ENCODE data around the gene SPOCK1. TPM values are rescaled to one million over a fixed set of nuclear protein-coding genes. Genes with fewer than 3 reads are reported as not detected.
"Not testable (repeated sequence)": the region's sequence is repeated elsewhere in the genome, so short reads cannot be mapped to it uniquely, and the experiment has no call there.

The SPOCK1 gene
- not detected in 2 replicates for total RNA-seq (2014; rRNA removed; shearing (Covaris generic))

DNA sequence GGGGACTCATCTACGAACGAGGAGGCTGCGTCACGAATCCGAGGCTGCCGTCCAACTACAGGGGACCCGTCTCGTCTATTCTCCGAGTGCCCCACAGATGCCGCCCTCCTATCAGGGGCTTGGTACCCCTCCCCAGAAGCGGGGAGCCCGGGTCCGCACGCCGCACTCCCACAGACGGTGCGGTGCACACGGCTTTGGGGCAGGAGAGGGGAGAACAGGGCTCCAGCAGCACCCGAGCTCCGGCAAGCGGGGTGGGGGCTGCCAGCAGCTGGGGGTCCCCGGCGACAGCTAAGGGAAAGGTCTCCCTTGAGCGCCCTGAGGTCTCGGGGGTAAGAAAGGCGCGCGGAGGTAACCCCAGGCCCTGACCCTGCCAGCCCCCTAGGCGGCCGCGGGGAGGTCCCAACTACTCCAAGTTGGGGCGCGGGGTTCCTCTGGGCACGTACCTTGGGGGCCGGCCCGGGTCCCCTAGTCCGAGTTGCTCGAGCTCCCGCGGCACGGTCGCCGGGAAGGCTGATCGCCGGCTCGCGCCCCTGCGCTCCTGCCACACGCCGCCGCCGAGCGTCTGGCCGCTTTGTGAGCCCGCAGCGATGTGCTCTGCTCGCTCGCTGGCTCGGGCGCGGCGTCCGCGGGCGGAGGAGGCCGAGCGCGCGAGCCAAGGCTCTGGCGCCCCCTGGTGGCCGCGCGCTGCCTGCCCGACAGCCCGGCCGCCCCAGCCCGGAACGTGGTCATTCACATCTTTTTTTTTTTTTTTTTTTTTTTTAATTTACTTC is at the start of gene SPOCK1:
SPOCK1 (minus strand) TSS at position 591 of the 770 bp plus-strand sequence.
- peak; percentile 76 for DNase-seq (ENCODE audit: low spot score)
- in situ Hi-C loops (cut with HindIII; ENCODE audit: low sequenced_read_pairs): no loop called here

DNA sequence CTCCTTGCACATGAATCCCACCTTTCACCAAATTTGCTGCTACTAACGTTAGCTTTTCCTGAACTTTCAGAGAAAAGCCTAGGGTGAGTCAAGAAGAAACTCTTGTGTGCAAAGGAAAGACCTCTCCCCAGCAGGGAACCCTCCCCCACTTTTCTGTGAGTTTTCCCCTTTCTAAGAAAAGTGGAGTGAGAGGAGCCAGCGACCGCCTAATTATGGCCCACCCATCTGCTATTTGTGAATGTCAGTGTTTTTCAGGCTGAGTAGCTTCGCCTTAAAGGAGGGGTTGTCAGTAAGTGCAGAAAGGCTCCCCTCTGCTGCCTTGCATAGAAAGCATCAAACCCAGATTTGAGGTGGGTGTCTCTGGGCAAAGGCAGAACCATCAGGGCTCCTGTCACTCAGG is 46.8 kb upstream of the SPOCK1 start:
- in situ Hi-C loops (cut with HindIII; ENCODE audit: low sequenced_read_pairs): no loop called here
- DNase-seq (ENCODE audit: low spot score): no peak

DNA sequence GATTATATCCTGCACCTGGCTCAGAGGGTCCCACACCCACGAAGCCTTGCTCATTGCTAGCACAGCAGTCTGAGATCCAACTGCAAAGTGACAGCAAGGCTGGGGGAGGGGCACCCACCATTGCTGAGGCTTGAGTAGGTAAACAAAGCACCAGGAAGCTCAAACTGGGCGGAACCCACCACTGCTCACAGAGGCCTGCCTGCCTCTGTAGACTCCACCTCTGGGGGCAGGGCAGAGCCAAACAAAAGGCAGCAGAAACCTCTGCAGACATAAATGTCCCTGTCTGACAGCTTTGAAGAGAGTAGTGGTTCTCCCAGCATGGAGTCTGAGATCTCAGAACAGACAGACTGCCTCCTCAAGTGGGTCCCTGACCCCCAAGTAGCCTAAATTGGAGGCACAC is 36.3 kb upstream of the SPOCK1 start:
- in situ Hi-C loops (cut with HindIII; ENCODE audit: low sequenced_read_pairs); DNase-seq (ENCODE audit: low spot score): not testable (repeated sequence)

DNA sequence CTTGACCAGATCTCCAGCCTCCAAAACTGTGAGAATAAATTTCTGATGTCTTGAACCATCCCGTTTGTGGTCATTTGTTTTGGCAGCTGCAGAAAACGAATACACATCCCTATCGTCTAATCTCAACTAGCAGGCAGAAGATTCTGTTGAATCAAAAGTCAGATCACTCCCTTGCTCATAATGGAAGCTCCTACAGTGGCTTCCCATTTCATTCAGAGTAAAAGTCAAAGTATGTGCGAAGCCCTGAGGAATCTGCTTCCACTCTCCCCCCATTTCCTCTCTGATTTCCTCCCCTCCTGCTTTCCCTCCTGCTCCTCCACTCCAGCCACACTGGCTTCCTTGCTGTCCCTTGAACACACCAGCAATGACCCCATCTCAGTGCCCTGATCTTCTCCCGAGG is 34.8 kb upstream of the SPOCK1 start:
- no peak for DNase-seq (ENCODE audit: low spot score)
- in situ Hi-C loops (cut with HindIII; ENCODE audit: low sequenced_read_pairs): no loop called here

DNA sequence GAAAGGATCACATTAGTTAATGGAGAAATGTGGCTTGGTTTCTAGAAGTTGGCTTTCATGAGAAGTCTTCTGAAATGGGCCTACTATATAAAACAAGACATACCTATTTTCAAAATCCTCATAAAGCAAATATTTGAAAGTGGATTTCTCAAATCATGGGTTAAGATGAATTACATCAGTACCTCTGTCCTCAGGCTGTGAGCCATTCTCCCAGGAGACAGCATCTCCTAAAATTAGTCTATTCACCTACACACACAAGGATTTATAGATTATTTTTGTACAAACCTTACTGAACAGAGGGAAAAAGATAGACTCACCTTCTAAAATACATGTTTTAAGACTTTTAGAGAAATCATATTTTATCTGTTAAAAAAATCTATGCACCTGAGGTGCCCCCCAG is 32.1 kb upstream of the SPOCK1 start:
- in situ Hi-C loops (cut with HindIII; ENCODE audit: low sequenced_read_pairs): no loop called here
- no peak for DNase-seq (ENCODE audit: low spot score)

DNA sequence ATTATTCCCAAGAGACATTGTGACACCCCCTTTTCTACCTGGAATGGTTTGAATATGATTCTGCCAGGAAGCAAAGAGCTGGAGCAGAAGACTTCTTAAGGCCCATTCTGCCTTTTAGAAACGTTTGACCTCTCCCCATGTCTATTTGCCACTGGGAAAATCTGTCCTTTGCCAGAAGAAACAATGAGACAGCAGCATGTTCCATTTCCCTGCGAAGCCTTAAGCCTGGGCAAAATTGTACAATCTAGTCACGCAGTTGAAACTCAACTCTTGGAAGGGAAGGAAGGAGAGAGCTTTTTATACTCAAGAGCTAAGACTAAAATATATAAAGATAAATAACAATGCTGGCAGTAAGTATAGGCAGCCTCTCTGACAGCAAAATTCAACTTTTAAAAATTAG is 22.1 kb upstream of the SPOCK1 start:
- in situ Hi-C loops (cut with HindIII; ENCODE audit: low sequenced_read_pairs): no loop called here
- no peak for DNase-seq (ENCODE audit: low spot score)

DNA sequence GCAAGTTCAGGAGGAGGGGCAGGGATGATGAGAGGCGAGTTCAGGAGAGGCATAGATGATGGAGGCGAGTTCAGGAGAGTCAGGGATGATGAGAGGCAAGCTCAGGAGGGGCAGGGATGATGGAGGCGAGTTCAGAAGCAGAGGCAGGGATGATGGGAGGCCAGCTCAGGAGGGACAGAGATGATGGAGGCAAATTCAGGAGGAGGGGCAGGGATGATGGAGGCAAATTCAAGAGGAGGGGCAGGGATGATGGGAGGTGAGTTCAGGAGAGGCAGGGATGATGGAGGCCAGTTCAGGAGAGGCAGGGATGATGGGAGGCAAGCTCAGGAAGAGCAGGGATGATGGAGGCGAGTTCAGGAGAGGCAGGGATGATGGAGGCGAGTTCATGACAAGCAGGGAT is 17.8 kb upstream of the SPOCK1 start:
- no peak for DNase-seq (ENCODE audit: low spot score)
- in situ Hi-C loops (cut with HindIII; ENCODE audit: low sequenced_read_pairs): no loop called here

DNA sequence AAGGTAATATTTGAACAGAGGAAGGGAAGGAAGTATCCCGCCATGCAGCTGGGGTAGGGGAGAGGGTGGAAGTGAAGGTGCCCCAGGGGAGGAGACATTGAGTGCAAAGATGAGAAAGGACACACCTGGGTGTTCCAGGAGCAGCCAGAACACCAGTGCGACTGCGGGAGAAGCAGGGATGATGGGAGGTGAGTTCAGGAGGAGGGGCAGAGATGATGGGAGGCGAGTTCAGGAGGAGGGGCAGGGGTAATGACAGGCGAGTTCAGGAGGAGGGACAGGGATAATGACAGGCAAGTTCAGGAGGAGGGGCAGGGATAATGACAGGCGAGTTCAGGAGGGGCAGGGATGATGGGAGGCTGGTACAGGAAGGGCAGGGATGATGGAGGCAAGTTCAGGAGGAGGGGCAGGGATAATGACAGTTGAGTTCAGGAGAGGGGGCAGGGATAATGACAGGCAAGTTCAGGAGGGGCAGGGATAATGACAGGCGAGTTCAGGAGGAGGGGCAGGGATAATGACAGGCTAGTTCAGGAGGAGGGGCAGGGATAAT is 17.2 kb upstream of the SPOCK1 start:
- no peak for DNase-seq (ENCODE audit: low spot score)
- in situ Hi-C loops (cut with HindIII; ENCODE audit: low sequenced_read_pairs): no loop called here

DNA sequence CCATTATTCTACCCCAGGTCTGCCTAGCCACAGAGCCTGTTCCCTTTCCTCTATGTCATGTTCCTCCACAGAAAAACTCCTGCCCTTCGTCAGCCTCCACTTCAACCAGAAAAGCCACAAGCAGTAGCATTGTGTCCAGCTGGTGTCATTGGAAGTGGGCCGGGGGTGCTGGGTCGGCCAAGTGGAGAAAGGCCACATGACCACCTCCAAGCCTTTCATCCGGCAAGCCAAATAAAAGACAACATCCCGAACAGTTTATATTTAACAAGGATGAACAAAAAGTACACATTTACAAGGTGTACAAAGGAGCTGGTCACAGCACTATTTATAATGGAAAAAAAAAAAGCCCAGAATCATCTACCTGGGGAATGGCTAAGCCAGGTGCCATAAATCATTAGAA is 16.1 kb upstream of the SPOCK1 start:
- in situ Hi-C loops (cut with HindIII; ENCODE audit: low sequenced_read_pairs): no loop called here
- DNase-seq (ENCODE audit: low spot score): no peak

DNA sequence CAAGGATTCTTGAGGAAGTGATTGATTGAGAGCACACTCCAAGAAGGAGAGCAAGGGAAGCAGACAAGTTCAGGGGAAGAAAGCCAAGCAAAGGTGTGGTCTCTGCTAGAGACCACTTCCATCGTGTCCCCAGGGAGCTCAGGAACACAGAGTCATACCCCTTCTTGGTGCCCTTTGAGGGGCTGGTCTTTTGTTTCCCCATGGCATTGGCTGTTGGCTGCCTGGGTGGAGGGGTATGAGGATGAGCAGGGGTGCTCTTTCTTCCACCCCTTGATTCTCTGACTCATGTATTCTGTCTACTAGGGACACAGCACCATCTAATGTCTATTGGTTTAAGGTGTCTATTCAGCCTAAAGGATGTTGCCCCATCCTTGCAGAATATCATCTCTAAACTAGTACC is 11.5 kb upstream of the SPOCK1 start:
- in situ Hi-C loops (cut with HindIII; ENCODE audit: low sequenced_read_pairs): no loop called here
- DNase-seq (ENCODE audit: low spot score): no peak

DNA sequence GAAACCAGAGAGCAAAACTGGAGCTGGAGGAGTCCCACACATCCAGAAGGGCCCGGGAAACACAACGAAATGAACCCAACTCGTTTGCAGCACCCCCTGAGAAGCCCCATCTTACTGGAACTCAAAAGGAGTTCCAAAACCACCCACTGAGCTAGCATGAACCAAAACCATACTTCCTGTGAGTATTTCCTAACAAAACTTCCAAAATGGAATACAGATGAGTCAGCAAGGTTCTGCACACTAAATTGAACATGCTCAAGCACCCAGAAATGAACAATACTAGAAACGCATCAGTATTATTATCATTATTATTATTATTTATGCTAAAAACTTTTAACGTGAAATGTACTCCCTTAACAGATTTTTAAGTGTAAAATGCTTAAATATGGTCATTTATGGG is 8.0 kb upstream of the SPOCK1 start:
- in situ Hi-C loops (cut with HindIII; ENCODE audit: low sequenced_read_pairs): no loop called here
- DNase-seq (ENCODE audit: low spot score): no peak

DNA sequence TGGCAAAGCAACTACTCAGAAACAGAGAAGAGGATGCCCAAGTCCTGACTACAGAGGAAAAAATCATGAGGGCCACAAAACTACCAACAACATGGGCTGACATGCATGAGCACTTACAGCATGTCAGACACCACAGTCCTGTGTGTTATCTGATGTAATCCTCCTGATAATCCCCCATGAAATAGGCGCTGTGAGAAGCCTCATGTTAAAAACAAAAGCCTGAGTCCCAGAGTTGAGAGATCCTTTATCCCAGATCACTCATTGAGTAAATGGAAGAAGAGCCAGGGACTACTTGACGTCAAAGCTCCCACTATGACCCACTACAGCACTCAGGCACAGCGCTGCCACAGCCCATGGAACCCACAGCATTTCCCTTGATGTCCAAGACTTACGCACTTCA is 7.2 kb upstream of the SPOCK1 start:
- DNase-seq (ENCODE audit: low spot score): no peak
- in situ Hi-C loops (cut with HindIII; ENCODE audit: low sequenced_read_pairs): no loop called here

DNA sequence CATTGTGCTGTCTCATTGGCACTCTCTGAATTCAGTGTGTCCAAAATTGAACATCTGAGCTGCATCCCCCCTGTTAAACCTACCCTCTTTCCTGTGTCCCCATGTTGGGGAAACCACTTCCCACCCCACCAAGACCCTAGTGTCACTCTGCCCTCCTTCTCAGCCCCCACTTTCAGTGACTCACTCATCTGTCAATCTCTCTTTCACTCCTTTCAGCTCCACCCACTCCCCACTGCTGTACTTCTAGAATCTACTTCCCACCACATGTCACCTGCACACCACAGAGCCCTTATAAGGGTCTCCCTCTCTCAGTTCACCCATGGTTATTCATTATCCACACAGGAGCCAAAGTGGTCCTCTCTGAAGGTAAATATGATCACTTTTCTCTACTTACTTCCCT is 5.8 kb upstream of the SPOCK1 start:
- no peak for DNase-seq (ENCODE audit: low spot score)
- in situ Hi-C loops (cut with HindIII; ENCODE audit: low sequenced_read_pairs): no loop called here

DNA sequence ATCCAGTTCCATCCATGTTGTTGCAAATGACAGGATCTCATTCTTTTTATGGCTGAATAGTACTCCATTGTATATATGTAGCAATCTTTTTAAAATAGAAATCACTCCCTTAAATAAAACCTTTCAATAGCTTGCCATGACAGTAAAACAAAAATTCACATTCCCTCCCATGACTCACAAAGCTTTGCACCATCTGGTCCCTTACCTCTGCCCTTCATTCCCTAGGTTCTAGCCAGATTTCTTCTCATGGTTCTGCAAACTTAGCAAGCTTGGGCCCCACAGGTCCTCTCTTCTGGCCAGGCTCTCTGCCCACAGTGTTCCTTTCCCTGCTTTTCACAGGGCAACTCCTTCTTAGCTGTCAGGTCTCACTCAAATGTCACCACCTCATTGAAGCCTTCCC is 4.3 kb upstream of the SPOCK1 start:
- DNase-seq (ENCODE audit: low spot score): no peak
- in situ Hi-C loops (cut with HindIII; ENCODE audit: low sequenced_read_pairs): no loop called here

DNA sequence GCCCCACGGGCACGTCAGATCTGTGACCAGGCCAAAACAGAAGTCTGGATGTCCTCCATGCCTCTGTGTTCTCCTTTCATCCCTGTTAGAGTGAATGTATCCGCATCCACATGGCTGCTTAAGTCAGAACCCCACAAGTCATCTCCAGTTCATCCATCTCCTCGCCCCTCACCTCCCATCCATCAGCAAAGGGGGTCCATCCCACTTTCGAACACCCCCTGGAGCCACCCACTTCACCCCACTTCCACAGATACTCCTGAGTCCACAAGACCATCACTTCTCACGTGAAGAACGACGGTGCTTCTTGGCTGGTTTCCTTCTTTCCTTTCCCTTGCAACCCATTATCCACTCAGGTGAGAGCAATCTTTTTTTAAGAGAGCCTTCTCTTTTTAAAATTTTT is 3.5 kb upstream of the SPOCK1 start:
- DNase-seq (ENCODE audit: low spot score): no peak
- in situ Hi-C loops (cut with HindIII; ENCODE audit: low sequenced_read_pairs): no loop called here

DNA sequence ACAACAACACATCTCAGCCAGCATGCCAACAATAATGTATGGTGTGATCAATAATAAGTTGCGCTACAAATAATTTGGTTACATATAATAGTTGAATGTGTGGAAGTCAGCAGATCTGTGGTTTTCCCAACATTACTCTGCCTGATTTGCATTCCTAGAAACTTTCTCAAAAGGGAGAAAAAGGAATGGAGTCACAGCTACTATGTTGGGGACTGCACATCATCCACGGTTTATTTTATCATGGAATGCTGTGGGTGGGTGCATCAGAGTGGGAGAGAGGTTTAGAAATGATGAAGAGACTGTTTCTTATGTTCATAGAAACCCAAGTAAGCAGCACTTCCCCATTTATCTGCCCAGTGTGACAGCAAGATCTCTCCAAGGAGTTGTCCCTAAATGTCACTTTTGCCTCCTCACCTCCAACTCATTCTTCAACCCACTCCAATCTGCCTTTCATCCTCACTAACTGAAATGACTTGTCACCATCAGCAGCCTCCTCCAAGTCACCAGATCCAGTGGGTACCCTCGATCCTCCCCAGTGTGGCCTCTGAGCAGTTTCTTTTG is 2.8 kb upstream of the SPOCK1 start:
- in situ Hi-C loops (cut with HindIII; ENCODE audit: low sequenced_read_pairs): no loop called here
- no peak for DNase-seq (ENCODE audit: low spot score)

DNA sequence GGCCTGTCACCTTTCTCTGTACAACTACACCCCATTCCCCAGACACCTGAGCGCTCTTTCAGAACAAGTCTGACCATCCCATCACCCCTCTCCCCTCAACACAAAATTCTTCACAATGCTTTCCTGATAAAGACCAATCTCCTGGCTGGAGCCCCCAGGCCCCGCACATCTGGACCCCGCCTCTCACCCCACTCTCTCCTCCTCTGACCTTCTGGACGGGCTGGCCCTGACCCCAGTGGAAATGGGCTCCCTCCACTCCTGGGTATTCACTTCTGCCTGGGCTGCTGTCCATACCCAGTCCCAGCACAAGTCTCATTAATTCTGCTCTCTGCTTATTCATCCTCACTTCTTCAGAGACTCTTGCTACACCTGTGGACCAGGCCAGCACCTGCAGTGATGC is 2.1 kb upstream of the SPOCK1 start:
- in situ Hi-C loops (cut with HindIII; ENCODE audit: low sequenced_read_pairs): no loop called here
- no peak for DNase-seq (ENCODE audit: low spot score)

DNA sequence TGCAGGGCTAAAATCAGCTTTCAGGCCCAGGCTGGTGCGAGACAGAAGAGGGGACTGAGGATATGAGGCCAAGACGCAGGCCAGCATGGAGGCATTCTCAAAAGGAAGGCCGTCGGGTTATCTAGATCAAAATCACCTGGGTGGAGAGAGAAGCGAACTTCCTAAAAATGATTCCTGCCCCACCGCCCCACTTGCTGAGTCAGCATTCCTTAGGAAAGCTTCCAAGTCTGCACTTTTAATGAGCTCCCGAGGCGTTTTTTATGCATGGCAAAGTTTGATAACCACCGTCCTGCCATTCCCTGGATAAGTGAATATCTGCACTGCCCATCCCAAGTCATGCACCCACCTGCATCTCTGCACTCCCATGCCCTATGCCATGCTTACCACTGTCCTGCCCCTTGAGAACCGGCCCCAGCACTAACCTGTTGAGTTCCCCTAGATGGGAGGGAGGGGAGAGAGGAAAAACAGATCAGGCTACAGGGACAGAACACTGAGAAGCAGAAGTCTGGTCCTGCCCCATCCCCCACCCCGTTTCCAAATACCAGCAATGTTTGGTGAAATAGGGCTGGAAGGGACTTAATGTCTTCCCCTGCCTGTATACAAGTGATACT is 1.6 kb upstream of the SPOCK1 start:
- in situ Hi-C loops (cut with HindIII; ENCODE audit: low sequenced_read_pairs): no loop called here
- DNase-seq (ENCODE audit: low spot score): no peak

DNA sequence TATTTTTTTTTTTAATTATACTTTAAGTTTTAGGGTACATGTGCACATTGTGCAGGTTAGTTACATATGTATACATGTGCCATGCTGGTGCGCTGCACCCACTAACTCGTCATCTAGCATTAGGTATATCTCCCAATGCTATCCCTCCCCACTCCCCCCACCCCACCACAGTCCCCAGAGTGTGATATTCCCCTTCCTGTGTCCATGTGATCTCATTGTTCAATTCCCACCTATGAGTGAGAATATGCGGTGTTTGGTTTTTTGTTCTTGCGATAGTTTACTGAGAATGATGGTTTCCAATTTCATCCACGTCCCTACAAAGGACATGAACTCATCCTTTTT is 351 bp upstream of the SPOCK1 start:
- in situ Hi-C loops (cut with HindIII; ENCODE audit: low sequenced_read_pairs): not testable (repeated sequence)

DNA sequence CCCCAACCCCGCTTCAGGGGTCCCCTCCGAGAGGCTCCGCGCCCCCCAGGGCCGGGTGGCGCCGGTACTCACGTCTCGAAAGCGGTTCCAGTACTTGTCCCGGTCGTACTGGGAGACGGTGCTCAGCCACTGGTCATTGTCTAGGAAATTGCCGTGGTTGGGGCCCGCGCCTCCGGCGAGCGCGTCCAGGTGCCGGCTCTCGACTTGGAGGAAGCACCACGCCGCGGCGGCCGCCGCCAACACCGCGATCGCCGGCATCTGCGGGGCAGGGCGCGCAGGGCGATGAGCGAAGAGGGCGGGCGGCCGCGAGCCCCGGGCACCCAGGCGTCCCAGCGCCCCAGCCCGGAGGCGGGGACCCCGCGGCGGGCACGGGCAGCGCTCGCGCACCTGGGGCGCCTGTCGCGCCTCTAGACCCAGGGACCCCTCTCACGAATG is 808 bp downstream of the SPOCK1 start:
- no peak for DNase-seq (ENCODE audit: low spot score)
- in situ Hi-C loops (cut with HindIII; ENCODE audit: low sequenced_read_pairs): no loop called here

More for the DNA sequence above, 351 bp upstream of the SPOCK1 start:
- DNase-seq (ENCODE audit: low spot score): not testable (repeated sequence)

All from G401 (cell line).